K562 (cell line): ENCODE measurements around the gene STOX1. TPM values are rescaled to one million over a fixed set of nuclear protein-coding genes. Genes with fewer than 3 reads are reported as not detected.
A peak's percentile ranks its signal among the peaks of the same experiment; 100 is the strongest.

Source experiments
- ATAC-seq: fragments of 200-7000 bp; cut with Tn5 transposase; 3 replicates; pipeline ENCODE4 v1.9.1; 2020; ENCODE audit warnings: moderate library complexity
- BruUV-seq: library from RNA; stranded (reverse); fragments of 400-500 nt; replicated peaks from 2 replicates; lab custom pipeline; 2021; lab: Mats Ljungman, UMichigan
- CTCF ChIA-PET: fragments of 300-600 bp; formaldehyde crosslinking; extraction: SDS; loops from one replicate; lab custom pipeline; 2021; ENCODE audit warnings: low intra/inter-chr PET ratio; lab: Yijun Ruan, JAX
- POLR2A ChIA-PET: fragments of 300-600, 350-650 bp; sonication (Branson Sonifier 250); formaldehyde crosslinking; extraction: SDS; loops from one replicate; lab custom pipeline; 2021; ENCODE audit warnings: antibody characterized with exemption, inconsistent platforms; lab: Yijun Ruan, JAX
- DNase-seq, 4 experiments: peaks; one replicate each; pipeline versions ENCODE4 v3.0.0 to v3.0.0-alpha.2; 2011 to 2018; ENCODE audit warnings: low spot score in 3 of 4, mixed read lengths in 3 of 4; ENCODE audit errors: extremely low read depth in 1 of 4
- FAIRE-seq: peaks from 2 replicates; lab custom pipeline; 2011; peaks lifted over from hg19 to GRCh38; lab: Jason Lieb, UNC
- H2AFZ ChIP-seq: 2 replicates; pipeline ENCODE4 v1.6.0; 2011; ENCODE audit warnings: low read depth, low read length, control low read depth, inconsistent platforms
- H3K27ac ChIP-seq: fragments of 200-600 bp; 3 replicates; pipeline ENCODE4 v1.8.0; 2011; ENCODE audit warnings: low read depth, mild to moderate bottlenecking, control low read depth, inconsistent platforms, low read length, moderate library complexity, mixed read lengths; ENCODE audit errors: extremely low read depth
- H3K27me3 ChIP-seq, 2 experiments: fragments of 300-600 bp in 1 of 2; 2 replicates in 1 of 2; 3 replicates in 1 of 2; pipeline versions ENCODE4 v1.6.0 to v1.8.0; 2011; ENCODE audit warnings: inconsistent platforms in 2 of 2, low read length in 2 of 2, mild to moderate bottlenecking in 1 of 2, mixed read lengths in 1 of 2, moderate library complexity in 1 of 2; ENCODE audit not compliant: control insufficient read depth in 2 of 2, insufficient read depth in 2 of 2
- H3K36me3 ChIP-seq: fragments of 300-600 bp; 3 replicates; pipeline ENCODE4 v1.8.0; 2011; ENCODE audit warnings: mild to moderate bottlenecking, low read length, inconsistent platforms; ENCODE audit not compliant: control insufficient read depth, insufficient read depth
- H3K4me1 ChIP-seq, 2 experiments: fragments of 200-600 bp in 1 of 2; replicated peaks in 1 of 2; 2 replicates in 1 of 2; 3 replicates in 1 of 2; pipeline versions ENCODE4 v1.5.1 to v1.8.0; 2011; ENCODE audit warnings: inconsistent platforms in 2 of 2, low read length in 2 of 2, mild to moderate bottlenecking in 1 of 2, mixed read lengths in 1 of 2, moderate library complexity in 1 of 2; ENCODE audit not compliant: control insufficient read depth in 2 of 2, insufficient read depth in 2 of 2
- H3K4me2 ChIP-seq: 2 replicates; pipeline ENCODE4 v1.6.1; 2011; ENCODE audit warnings: low read length, control low read depth, inconsistent platforms, mixed read lengths; ENCODE audit not compliant: insufficient read depth
- H3K4me3 ChIP-seq: fragments of 200-600 bp; sonication (generic), shearing (Covaris generic); 2 replicates; pipeline ENCODE4 v1.5.1; 2016; ENCODE audit warnings: control low read depth, inconsistent platforms
- H3K79me2 ChIP-seq: fragments of 200-600 bp; 3 replicates; pipeline ENCODE4 v1.8.0; 2011; ENCODE audit warnings: low read length, inconsistent platforms; ENCODE audit not compliant: control insufficient read depth, insufficient read depth
- H3K9ac ChIP-seq, 2 experiments: 2 replicates each; pipeline versions ENCODE4 v1.6.0 to v1.6.1; 2011; ENCODE audit warnings: low read depth in 2 of 2, low read length in 2 of 2, control low read depth in 1 of 2, inconsistent platforms in 1 of 2, mild to moderate bottlenecking in 1 of 2, mixed read lengths in 1 of 2; ENCODE audit not compliant: insufficient read depth in 1 of 2
- H3K9me1 ChIP-seq: one replicate; pipeline ENCODE4 v1.6.0; 2011; ENCODE audit warnings: inconsistent platforms, mild to moderate bottlenecking, low read length, moderate library complexity; ENCODE audit not compliant: control insufficient read depth, insufficient read depth
- H3K9me3 ChIP-seq: replicated peaks from 2 replicates; pipeline ENCODE4 v1.5.1; 2011; ENCODE audit warnings: low read depth, low read length, inconsistent platforms; ENCODE audit not compliant: control insufficient read depth, insufficient read depth
- H4K20me1 ChIP-seq: replicated peaks from 2 replicates; pipeline ENCODE4 v1.6.1; 2011; ENCODE audit warnings: low read length, inconsistent platforms, mixed read lengths; ENCODE audit not compliant: control insufficient read depth, insufficient read depth
- GMEB1 ChIP-seq: fragments of 250-450 bp; sonication (Bioruptor Pico); IDR thresholded peaks from 2 replicates; pipeline ENCODE4 v1.4.0; 2020; ENCODE audit warnings: mild to moderate bottlenecking
- MBD2 ChIP-seq: sonication (generic); IDR thresholded peaks from 2 replicates; pipeline ENCODE4 v1.6.1; 2016; ENCODE audit warnings: low read depth, borderline replicate concordance
- RUNX1 ChIP-seq: sonication (generic); IDR thresholded peaks from 2 replicates; pipeline ENCODE4 v1.6.1; 2016; ENCODE audit warnings: antibody characterized with exemption, low read depth
- TARDBP ChIP-seq: fragments of 450-650 bp; IDR thresholded peaks from 2 replicates; pipeline ENCODE4 v1.6.1; 2016
- ZFP30 ChIP-seq: fragments of 250-450 bp; sonication (Bioruptor Pico); IDR thresholded peaks from 2 replicates; pipeline ENCODE4 v1.8.0; 2022; ENCODE audit warnings: moderate library complexity, mild to moderate bottlenecking, inconsistent platforms, borderline replicate concordance
- ZNF146 ChIP-seq: IDR thresholded peaks from one replicate; pipeline ENCODE4 v1.6.1; 2018; ENCODE audit warnings: missing compliant biosample characterization; ENCODE audit not compliant: unreplicated experiment
- ZNF277 ChIP-seq: fragments of 250-450 bp; sonication (Bioruptor Pico); IDR thresholded peaks from 2 replicates; pipeline ENCODE4 v1.8.0; 2022; ENCODE audit warnings: inconsistent platforms, mild to moderate bottlenecking, moderate library complexity, borderline replicate concordance
- ZNF644 ChIP-seq: fragments of 200-800 bp; sonication (Bioruptor generic); IDR thresholded peaks from 2 replicates; pipeline ENCODE4 v1.6.1; 2016; ENCODE audit warnings: low read depth, missing genetic modification characterization, missing compliant biosample characterization
- WGBS: fragments of 100-300 bp; shearing (Covaris generic); methylation state at CpG from one replicate; pipeline ENCODE4 v1.1.6; 2016; ENCODE audit warnings: low coverage, mixed read lengths; ENCODE audit not compliant: insufficient coverage; ENCODE audit errors: missing lambda C conversion rate; 5-methylcytosine and 5-hydroxymethylcytosine counted together
- in situ Hi-C: fragments of 300-500 bp; cut with MboI; formaldehyde crosslinking; loops from 4 replicates; pipeline ENCODE4 v1.15.0; 2018; ENCODE audit warnings: inconsistent platforms, mixed read lengths
- intact Hi-C: fragments of 100-400 bp; cut with micrococcal nuclease; formaldehyde crosslinking; loops from 2 replicates; pipeline ENCODE4 v1.14.2; 2022
- polyA plus RNA-seq, 8 experiments: library from polyadenylated mRNA; depleted of rRNA in 4 of 8; stranded (reverse) in 5 of 8; unstranded in 3 of 8; fragments of >200 nt; fragmentation: Nextera tagmentation in 2 of 8; fragmentation: Illumina TruSeq in 1 of 8; extraction: Ambion mirVana in 2 of 8; extraction: Trizol in 1 of 8; gene quantifications; 2 replicates each; pipeline versions ENCODE4 v1.2.1 to v1.2.3, GENCODE V29; 2011 to 2014; ENCODE audit warnings: inconsistent platforms in 1 of 8, missing spikeins in 1 of 8
- total RNA-seq, 7 experiments: library from RNA; depleted of rRNA in 6 of 7; stranded (reverse); fragments of >200 nt in 6 of 7; fragmentation: Illumina TruSeq in 2 of 7; extraction: Trizol in 2 of 7; gene quantifications; 2 replicates each; pipeline versions ENCODE4 v1.2.1 to v1.2.3, GENCODE V29; 2011 to 2021; ENCODE audit warnings: low replicate concordance in 1 of 7
- TF ChIP-seq, protein P1 (sequence below): fragments of 250-450 bp; sonication (Bioruptor Pico); IDR thresholded peaks from 2 replicates; pipeline ENCODE4 v1.4.0; 2020

STOX1 gene
- total and polyA plus RNA-seq, 9 of the 15 experiments (the other 6 are each of a cell fraction or from before 2014, with no cell fraction given), result 0.09 to 0.87 (median 0.29) TPM

DNA sequence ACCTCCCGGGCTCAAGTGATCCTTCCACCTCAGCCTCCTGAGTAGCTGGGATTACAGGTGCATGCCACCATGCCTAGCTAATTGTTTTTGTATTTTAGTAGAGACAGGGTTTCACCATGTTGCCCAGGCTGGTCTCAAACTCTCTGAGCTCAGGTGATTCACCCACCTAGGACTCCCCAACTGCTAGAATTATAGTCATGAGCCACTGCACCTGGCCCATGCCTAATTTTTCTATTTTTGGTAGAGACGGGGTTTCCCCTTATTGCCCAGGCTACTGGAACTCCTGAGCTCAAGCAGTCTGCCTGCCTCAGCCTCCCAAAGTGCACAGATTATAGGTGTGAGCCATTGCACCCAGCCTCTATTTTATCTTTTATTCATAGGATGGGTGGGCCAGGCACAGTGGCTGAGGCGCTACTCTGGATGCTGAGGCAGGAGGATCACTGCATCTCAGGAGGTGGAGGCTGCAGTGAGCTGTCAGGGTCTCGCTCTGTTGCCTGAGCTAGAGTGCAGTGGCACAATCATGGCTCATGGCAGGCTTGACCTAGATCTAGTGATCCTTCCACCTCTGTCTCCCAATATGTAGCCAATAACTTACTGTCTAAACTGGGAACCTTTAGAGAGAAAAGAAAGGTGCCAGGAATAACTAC, 31.3 kb upstream of the STOX1 start:
- peaks cover 46% of the 10 kb centered on the region for H3K36me3 ChIP-seq
- H3K9ac ChIP-seq, result peak overlapping the region in 1 of 2 experiments; percentile 59; a peak in 1 of 4 replicates

More for the DNA sequence above, 31.3 kb upstream of the STOX1 start:
- in situ Hi-C loops (loop anchor here (10.0 kb wide), 1 partner anchor 1959 kb away; no protein-coding TSS in a partner anchor), intact Hi-C loops (no loop called here)
- H3K27me3 ChIP-seq, result no peaks in the 10 kb centered on the region
- no peak overlapping the region for H3K4me3 ChIP-seq
- no peaks in the 10 kb centered on the region for H3K79me2 ChIP-seq
- no TSS peak for BruUV-seq
- WGBS, result 89% methylated on average over 4 of the region's 4 CpGs
- H3K9me3 ChIP-seq, result no peaks in the 10 kb centered on the region
- FAIRE-seq (no peak), DNase-seq (no peak), ATAC-seq (peak; percentile 13; the same call in 1 of the 3 replicates)
- no peaks in the 10 kb centered on the region for H3K9me1 ChIP-seq
- peaks cover 3 to 5% of the 10 kb centered on the region in 2 experiments; a peak in 2 of 5 replicates for H3K4me1 ChIP-seq
- CTCF ChIA-PET, result interaction anchor here (0.6 kb wide), 2 partner anchors 19 to 101 kb away, joined by 3 to 6 read pairs; no protein-coding TSS in a partner anchor
- H4K20me1 ChIP-seq, result no peaks in the 10 kb centered on the region
- no peak overlapping the region for H2AFZ ChIP-seq
- no peak overlapping the region for H3K27ac ChIP-seq
- POLR2A ChIA-PET, result interaction anchor here (0.6 to 1.2 kb wide), 4 partner anchors 9 to 121 kb away, joined by 3 to 5 read pairs (median 3); no protein-coding TSS in a partner anchor
- H3K4me2 ChIP-seq, result no peak overlapping the region
- no peak for TF ChIP-seq ZNF644 (tag)
- TF ChIP-seq MBD2, result no peak
- TF ChIP-seq, protein P1, sequence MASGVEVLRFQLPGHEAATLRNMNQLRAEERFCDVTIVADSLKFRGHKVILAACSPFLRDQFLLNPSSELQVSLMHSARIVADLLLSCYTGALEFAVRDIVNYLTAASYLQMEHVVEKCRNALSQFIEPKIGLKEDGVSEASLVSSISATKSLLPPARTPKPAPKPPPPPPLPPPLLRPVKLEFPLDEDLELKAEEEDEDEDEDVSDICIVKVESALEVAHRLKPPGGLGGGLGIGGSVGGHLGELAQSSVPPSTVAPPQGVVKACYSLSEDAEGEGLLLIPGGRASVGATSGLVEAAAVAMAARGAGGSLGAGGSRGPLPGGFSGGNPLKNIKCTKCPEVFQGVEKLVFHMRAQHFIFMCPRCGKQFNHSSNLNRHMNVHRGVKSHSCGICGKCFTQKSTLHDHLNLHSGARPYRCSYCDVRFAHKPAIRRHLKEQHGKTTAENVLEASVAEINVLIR (CRISPR knock-in tag), result no peak
- TF ChIP-seq ZNF277 (CRISPR knock-in tag), result no peak
- TF ChIP-seq ZNF146 (CRISPR knock-in tag), result no peak
- TF ChIP-seq RUNX1, result no peak
- TF ChIP-seq GMEB1, result no peak
- TF ChIP-seq TARDBP, result no peak
- TF ChIP-seq ZFP30 (CRISPR knock-in tag), result no peak
